Endothelial cell of umbilical vein (primary cell): ENCODE results near the gene LYRM4. TPM values are rescaled to one million over a fixed set of nuclear protein-coding genes. Genes with fewer than 3 reads are reported as not detected.

Source experiments
- BruUV-seq: library from RNA; stranded (reverse); fragments of 400-500 nt; replicated peaks from 2 replicates; lab custom pipeline; 2021; lab: Mats Ljungman, UMichigan
- CTCF ChIA-PET: fragments of 300-600, 350-600 bp; sonication (Branson Sonifier 250); formaldehyde crosslinking; loops from one replicate; lab custom pipeline; 2021; ENCODE audit warnings: antibody characterized with exemption, inconsistent platforms; lab: Charles Lee
- POLR2A ChIA-PET: fragments of 300-600, 350-600 bp; sonication (Branson Sonifier 250); formaldehyde crosslinking; loops from one replicate; lab custom pipeline; 2021; ENCODE audit warnings: antibody characterized with exemption, inconsistent platforms; lab: Charles Lee
- DNase-seq: peaks from one replicate; pipeline ENCODE4 v3.0.0-alpha.2; 2011; ENCODE audit warnings: low read depth, low spot score
- FAIRE-seq: peaks from 2 replicates; lab custom pipeline; 2011; peaks lifted over from hg19 to GRCh38; lab: Jason Lieb, UNC
- H2AFZ ChIP-seq: 2 replicates; pipeline ENCODE4 v1.6.0; 2012; ENCODE audit warnings: low read depth, low read length, control low read depth, inconsistent platforms
- H3K27ac ChIP-seq: 2 replicates; pipeline ENCODE4 v1.5.1; 2011; ENCODE audit warnings: low read depth, mild to moderate bottlenecking, control low read depth, low read length, moderate library complexity; ENCODE audit not compliant: insufficient read depth
- H3K27me3 ChIP-seq, 2 experiments: 2 replicates each; pipeline versions ENCODE4 v1.6.0 to v1.6.1; 2011; ENCODE audit warnings: low read length in 2 of 2, mixed read lengths in 1 of 2; ENCODE audit not compliant: control insufficient read depth in 2 of 2, insufficient read depth in 2 of 2
- H3K36me3 ChIP-seq, 2 experiments: 2 replicates in 1 of 2; 3 replicates in 1 of 2; pipeline ENCODE4 v1.5.1; 2011; ENCODE audit warnings: low read length in 2 of 2, mild to moderate bottlenecking in 1 of 2, moderate library complexity in 1 of 2; ENCODE audit not compliant: control insufficient read depth in 2 of 2, insufficient read depth in 2 of 2; ENCODE audit errors: extremely low read depth in 1 of 2
- H3K4me1 ChIP-seq: 3 replicates; pipeline ENCODE4 v1.5.1; 2011; ENCODE audit warnings: mild to moderate bottlenecking, low read length; ENCODE audit not compliant: control insufficient read depth, insufficient read depth; ENCODE audit errors: extremely low read depth
- H3K4me2 ChIP-seq: 2 replicates; pipeline ENCODE4 v1.6.1; 2011; ENCODE audit warnings: low read length, control low read depth, mixed read lengths; ENCODE audit not compliant: insufficient read depth
- H3K4me3 ChIP-seq, 3 experiments: fragments of 200-600 bp in 1 of 3; sonication (generic), shearing (Covaris generic) in 1 of 3; replicated peaks in 1 of 3; 2 replicates each; pipeline ENCODE4 v1.5.1; 2011 to 2016; ENCODE audit warnings: control low read depth in 3 of 3, low read length in 3 of 3, mild to moderate bottlenecking in 2 of 3, inconsistent platforms in 1 of 3, low read depth in 1 of 3, moderate library complexity in 1 of 3; ENCODE audit not compliant: insufficient read depth in 1 of 3
- H3K79me2 ChIP-seq: 2 replicates; pipeline ENCODE4 v1.6.0; 2012; ENCODE audit warnings: low read length, inconsistent platforms; ENCODE audit not compliant: control insufficient read depth, insufficient read depth
- H3K9ac ChIP-seq: replicated peaks from 2 replicates; pipeline ENCODE3; 2011; ENCODE audit warnings: low read length, control low read depth; ENCODE audit not compliant: insufficient read depth; ENCODE audit errors: extremely low read depth
- H3K9me1 ChIP-seq: replicated peaks from 3 replicates; pipeline ENCODE4 v1.6.0; 2011; ENCODE audit warnings: mild to moderate bottlenecking, low read length; ENCODE audit not compliant: control insufficient read depth, insufficient read depth; ENCODE audit errors: extremely low read depth
- H3K9me3 ChIP-seq: replicated peaks from 2 replicates; pipeline ENCODE4 v1.5.1; 2012; ENCODE audit warnings: low read length, inconsistent platforms; ENCODE audit not compliant: control insufficient read depth, insufficient read depth
- H4K20me1 ChIP-seq: replicated peaks from 2 replicates; pipeline ENCODE3; 2011; ENCODE audit warnings: mild to moderate bottlenecking, low read length; ENCODE audit not compliant: control insufficient read depth, insufficient read depth; ENCODE audit errors: extremely low read depth
- CTCF ChIP-seq, 2 donors: IDR thresholded peaks; 1 replicate in 1 of 2; 2 replicates in 1 of 2; pipeline ENCODE4 v1.5.1; 2011; ENCODE audit warnings: low read length in 2 of 2, mild to moderate bottlenecking in 2 of 2, moderate library complexity in 2 of 2, control low read depth in 1 of 2, inconsistent platforms in 1 of 2, low read depth in 1 of 2; ENCODE audit not compliant: insufficient read depth in 1 of 2; ENCODE audit errors: extremely low read depth in 1 of 2
- EZH2 ChIP-seq: IDR thresholded peaks from 2 replicates; pipeline ENCODE4 v1.6.1; 2012; ENCODE audit warnings: borderline replicate concordance, low read depth, mild to moderate bottlenecking, moderate library complexity, low read length, inconsistent platforms; ENCODE audit not compliant: severe bottlenecking
- FOS ChIP-seq: IDR thresholded peaks from 2 replicates; pipeline ENCODE4 v1.6.1; 2011; ENCODE audit warnings: mild to moderate bottlenecking, low read length, moderate library complexity, borderline replicate concordance; ENCODE audit not compliant: insufficient read depth
- GATA2 ChIP-seq: IDR thresholded peaks from 2 replicates; pipeline ENCODE4 v1.7.0; 2011; ENCODE audit warnings: low read depth, mild to moderate bottlenecking, moderate library complexity, mixed read lengths, low read length; ENCODE audit not compliant: insufficient read length, insufficient read depth
- JUN ChIP-seq: IDR thresholded peaks from 2 replicates; pipeline ENCODE4 v1.6.1; 2011; ENCODE audit warnings: borderline replicate concordance, low read depth; ENCODE audit not compliant: insufficient read length, insufficient read depth
- POLR2A ChIP-seq: IDR thresholded peaks from 2 replicates; pipeline ENCODE4 v1.6.1; 2012; ENCODE audit warnings: low read depth, mild to moderate bottlenecking, control low read depth, low read length
- POLR2AphosphoS5 ChIP-seq: IDR thresholded peaks from 2 replicates; pipeline ENCODE4 v1.6.1; 2012; ENCODE audit warnings: low read depth, mild to moderate bottlenecking, control low read depth, low read length, moderate library complexity; ENCODE audit not compliant: insufficient read depth
- dilution Hi-C: fragments of 300-500 bp; cut with MboI; formaldehyde crosslinking; loops from one replicate; pipeline ENCODE4 v1.15.0; 2019; ENCODE audit warnings: low sequenced_read_pairs; ENCODE audit not compliant: extremely low pct_ligation_motif_present
- intact Hi-C: fragments of 100-400 bp; cut with micrococcal nuclease; formaldehyde crosslinking; loops from one replicate; pipeline ENCODE4 v1.10.0; 2022
- polyA plus RNA-seq, 4 experiments: library from polyadenylated mRNA; depleted of rRNA in 3 of 4; stranded (reverse) in 3 of 4; unstranded in 1 of 4; fragments of >200 nt; gene quantifications; 2 replicates each; pipeline versions ENCODE4 v1.2.1 to v1.2.3, GENCODE V29; 2011 to 2012; ENCODE audit warnings: missing spikeins in 1 of 4
- total RNA-seq: library from RNA; stranded (reverse); gene quantifications from 2 replicates; pipeline ENCODE4 v1.2.3, GENCODE V29; 2021

LYRM4 gene
- total and polyA plus RNA-seq, 2 donors (not counting 3 experiments of a cell fraction or from before 2014, with no cell fraction given): 39.5 to 44.0 TPM

GRCh38 chr6:5246141-5247097, 14.3 kb downstream of the LYRM4 start:
- Histone ChIP-seq H3K9me3 (no peaks in the 10 kb centered on the region), H4K20me1 (no peaks in the 10 kb centered on the region), H3K36me3 (no peaks in the 10 kb centered on the region), H3K4me3 (no peak overlapping the region), H3K79me2 (peaks cover 14% of the 10 kb centered on the region), H3K9me1 (no peaks in the 10 kb centered on the region), H3K4me2 (no peak overlapping the region), H2AFZ (no peak overlapping the region), H3K27ac (no peak overlapping the region), H3K27me3 (no peaks in the 10 kb centered on the region), H3K9ac (no peak overlapping the region), H3K4me1 (no peaks in the 10 kb centered on the region)
- no TSS peak for BruUV-seq
- dilution Hi-C loops: no loop called here
- DNase-seq: no peak
- FAIRE-seq: no peak
- intact Hi-C loops: no loop called here
- ChIA-PET CTCF (interaction anchor here (0.7 to 1.3 kb wide), 3 partner anchors 11 to 102 kb away, joined by 3 read pairs; no protein-coding TSS in a partner anchor), POLR2A (no interaction called here)
- no peak for TF ChIP-seq POLR2A
- no peak for TF ChIP-seq EZH2
- no peak for TF ChIP-seq GATA2

- Histone ChIP-seq H3K9ac (no peak overlapping the region), H3K27ac (no peak overlapping the region), H3K36me3 (peaks cover 0 to 2% of the 10 kb centered on the region in 2 experiments), H3K9me3 (no peaks in the 10 kb centered on the region), H3K4me3 (no peak overlapping the region), H3K79me2 (peaks cover 9% of the 10 kb centered on the region), H2AFZ (no peak overlapping the region), H3K27me3 (no peaks in the 10 kb centered on the region), H4K20me1 (no peaks in the 10 kb centered on the region), H3K4me1 (no peaks in the 10 kb centered on the region), H3K9me1 (no peaks in the 10 kb centered on the region), H3K4me2 (no peak overlapping the region)
- TF ChIP-seq JUN: no peak
- no peak for TF ChIP-seq FOS
- TF ChIP-seq CTCF (IDR thresholded peaks at IDR 0.05; ENCODE audit: extremely low read depth in 1 of 2, insufficient read depth in 1 of 2, low read depth in 1 of 2, low read length in 2 of 2): no peak
- TF ChIP-seq GATA2: no peak
- no peak for TF ChIP-seq POLR2AphosphoS5
- no peak for TF ChIP-seq EZH2
- FAIRE-seq (no peak), DNase-seq (no peak)
- ChIA-PET CTCF (no interaction called here), POLR2A (no interaction called here)
- BruUV-seq: no TSS peak
- intact Hi-C loops: no loop called here
- dilution Hi-C loops: no loop called here
Observed at GRCh38 chr6:5243069-5243468, 17.7 kb downstream of the LYRM4 start.
